Measurements from ENCODE around the gene CORO6. TPM values are rescaled to one million over a fixed set of nuclear protein-coding genes. Genes with fewer than 3 reads are reported as not detected.
A peak's percentile ranks its signal among the peaks of the same experiment; 100 is the strongest.

Gene CORO6
- total RNA-seq, 2 experiments from 2014 or later: 2.8 to 3.3 TPM

GRCh38 chr17:29573871-29574731, 48.6 kb downstream of the CORO6 start:
- Mint-ChIP-seq H3K27ac (peak overlapping the region; percentile 59), H3K4me3 (no peak overlapping the region), H3K9me3 (no peaks in the 10 kb centered on the region), H3K4me1 (ENCODE audit: low read depth) (peaks cover 13% of the 10 kb centered on the region), H3K27me3 (no peaks in the 10 kb centered on the region), H3K36me3 (ENCODE audit: low read depth) (peaks cover 37% of the 10 kb centered on the region)
- no peak for ATAC-seq (ENCODE audit: poor library complexity)
- H3K27ac ChIP-seq (ENCODE audit: low read depth in 1 of 2, low read length in 2 of 2): no peak overlapping the region
- ChIA-PET POLR2A (interaction anchor here (1.5 kb wide), 1 partner anchor 44 kb away, joined by 7 read pairs; no protein-coding TSS in a partner anchor), CTCF (interaction anchor here (0.8 to 1.4 kb wide), 2 partner anchors 18 to 204 kb away, joined by 3 to 4 read pairs; no protein-coding TSS in a partner anchor)
- H3K4me3 ChIP-seq (ENCODE audit: low read length): no peak overlapping the region
- H3K36me3 ChIP-seq (ENCODE audit: insufficient read depth, low read length): peaks cover 62% of the 10 kb centered on the region
- no peaks in the 10 kb centered on the region for H3K27me3 ChIP-seq (ENCODE audit: control insufficient read depth in 1 of 2, insufficient read depth in 2 of 2, low read length in 2 of 2)
- DNase-seq: peak in 2 of 14 experiments; percentile 17 to 30
- no peak for TF ChIP-seq CTCF (IDR thresholded peaks at IDR 0.05)
- no peaks in the 10 kb centered on the region for H3K9me3 ChIP-seq (ENCODE audit: control insufficient read depth in 1 of 2, insufficient read depth in 1 of 2, low read length in 2 of 2)
- H3K4me1 ChIP-seq (ENCODE audit: insufficient read depth, low read length): peaks cover 16% of the 10 kb centered on the region
- intact Hi-C loops (cut with DNase I, micrococcal nuclease): loop anchor here in 1 of 2 experiments (10.0 kb wide), 1 partner anchor 901 kb away; the partner anchor contains the start of gene GOSR1

GRCh38 chr17:29573558-29573869, 49.2 kb downstream of the CORO6 start:
- ChIA-PET CTCF (interaction anchor here (0.8 to 5.0 kb wide), 4 partner anchors 19 to 357 kb away, joined by 3 to 30 read pairs (median 4); no protein-coding TSS in a partner anchor), POLR2A (interaction anchor here (1.0 to 1.5 kb wide), 3 partner anchors 19 to 44 kb away, joined by 3 to 7 read pairs (median 4); partner anchors contain the start of gene ANKRD13B)
- H3K27ac ChIP-seq (ENCODE audit: low read depth in 1 of 2, low read length in 2 of 2): no peak overlapping the region
- no peaks in the 10 kb centered on the region for H3K27me3 Mint-ChIP-seq
- DNase-seq: peak in 2 of 14 experiments; percentile 16 to 31
- no peaks in the 10 kb centered on the region for H3K27me3 ChIP-seq (ENCODE audit: control insufficient read depth in 1 of 2, insufficient read depth in 2 of 2, low read length in 2 of 2)
- intact Hi-C loops (cut with DNase I, micrococcal nuclease): loop anchor here in 1 of 2 experiments (10.0 kb wide), 1 partner anchor 901 kb away; the partner anchor contains the start of gene GOSR1
- no peak overlapping the region for H3K4me3 Mint-ChIP-seq
- no peaks in the 10 kb centered on the region for H3K9me3 ChIP-seq (ENCODE audit: control insufficient read depth in 1 of 2, insufficient read depth in 1 of 2, low read length in 2 of 2)
- H3K36me3 Mint-ChIP-seq (ENCODE audit: low read depth): peaks cover 35% of the 10 kb centered on the region
- no peaks in the 10 kb centered on the region for H3K9me3 Mint-ChIP-seq
- H3K36me3 ChIP-seq (ENCODE audit: insufficient read depth, low read length): peaks cover 57% of the 10 kb centered on the region
- H3K4me1 Mint-ChIP-seq (ENCODE audit: low read depth): peaks cover 16% of the 10 kb centered on the region
- peaks cover 21% of the 10 kb centered on the region for H3K4me1 ChIP-seq (ENCODE audit: insufficient read depth, low read length)
- H3K27ac Mint-ChIP-seq: no peak overlapping the region
- H3K4me3 ChIP-seq (ENCODE audit: low read length): no peak overlapping the region
- no peak for ATAC-seq (ENCODE audit: poor library complexity)
- TF ChIP-seq CTCF (IDR thresholded peaks at IDR 0.05): no peak

GRCh38 chr17:29572691-29573557, 49.8 kb downstream of the CORO6 start:
- Mint-ChIP-seq H3K27ac (no peak overlapping the region), H3K9me3 (no peaks in the 10 kb centered on the region), H3K27me3 (no peaks in the 10 kb centered on the region), H3K4me3 (no peak overlapping the region), H3K36me3 (ENCODE audit: low read depth) (peaks cover 34% of the 10 kb centered on the region), H3K4me1 (ENCODE audit: low read depth) (peaks cover 16% of the 10 kb centered on the region)
- ATAC-seq (ENCODE audit: poor library complexity) (peak; percentile 60), DNase-seq (peak in 12 of 14 experiments; percentile 31 to 83 (median 45))
- H3K9me3 ChIP-seq (ENCODE audit: control insufficient read depth in 1 of 2, insufficient read depth in 1 of 2, low read length in 2 of 2): no peaks in the 10 kb centered on the region
- peak; percentile 56 for TF ChIP-seq CTCF (IDR thresholded peaks at IDR 0.05)
- H3K4me1 ChIP-seq (ENCODE audit: insufficient read depth, low read length): peaks cover 25% of the 10 kb centered on the region
- POLR2A ChIA-PET: interaction anchor here (0.5 to 1.8 kb wide), 6 partner anchors 15 to 448 kb away, joined by 3 to 7 read pairs (median 4); partner anchors contain the start of gene ANKRD13B
- no peak overlapping the region for H3K4me3 ChIP-seq (ENCODE audit: low read length)
- intact Hi-C loops (cut with DNase I, micrococcal nuclease): loop anchor here in 1 of 2 experiments (10.0 kb wide), 1 partner anchor 902 kb away; the partner anchor contains the start of gene GOSR1
- CTCF ChIA-PET: interaction anchor here (0.8 to 5.0 kb wide), 6 partner anchors 9 to 358 kb away, joined by 3 to 30 read pairs (median 4); no protein-coding TSS in a partner anchor
- H3K36me3 ChIP-seq (ENCODE audit: insufficient read depth, low read length): peaks cover 51% of the 10 kb centered on the region
- H3K27me3 ChIP-seq (ENCODE audit: control insufficient read depth in 1 of 2, insufficient read depth in 2 of 2, low read length in 2 of 2): no peaks in the 10 kb centered on the region
- no peak overlapping the region for H3K27ac ChIP-seq (ENCODE audit: low read depth in 1 of 2, low read length in 2 of 2)
